NOMO-1 treated with DMSO at 0.1 percent for 48 hours (cell line): ENCODE results near the gene OR51B6.
"Not testable (repeated sequence)": the region's sequence is repeated elsewhere in the genome, so short reads cannot be mapped to it uniquely, and the experiment has no call there.

Experiments used
- DNase-seq: peaks from one replicate; lab custom pipeline; 2025; ENCODE audit not compliant: unreplicated experiment; lab: John Stamatoyannopoulos, UW

Gene OR51B6

GRCh38 chr11:5351208-5351607 lies at the start of gene OR51B6:
Gene OR51B6, plus strand, starts transcription at chr11:5351508. Its CDS starts 0 bp downstream, at chr11:5351508.
- DNase-seq = no peak

- DNase-seq = no peak
Observed at GRCh38 chr11:5301846-5302245, 49.5 kb upstream of the OR51B6 start, which contains the start of gene OR51B4. Gene OR51B4, minus strand, starts transcription at chr11:5301946. Its CDS starts 0 bp downstream, at chr11:5301946.

- no peak for DNase-seq
Observed at GRCh38 chr11:5303626-5304025, 47.7 kb upstream of the OR51B6 start.

- DNase-seq = no peak
Observed at GRCh38 chr11:5304046-5304445, 47.3 kb upstream of the OR51B6 start.

- DNase-seq = no peak
Observed at GRCh38 chr11:5307256-5308019, 43.9 kb upstream of the OR51B6 start.

- no peak for DNase-seq
Observed at GRCh38 chr11:5310423-5310822, 40.9 kb upstream of the OR51B6 start.

GRCh38 chr11:5313326-5314023 lies 37.8 kb upstream of the OR51B6 start:
- not testable (repeated sequence) for DNase-seq

- DNase-seq = no peak
Observed at GRCh38 chr11:5317292-5317691, 34.0 kb upstream of the OR51B6 start.

- DNase-seq = no peak
Observed at GRCh38 chr11:5324197-5324596, 27.1 kb upstream of the OR51B6 start, which contains the start of gene OR51B2. Gene OR51B2, minus strand, starts transcription at chr11:5324297. Its CDS starts 0 bp downstream, at chr11:5324297.

GRCh38 chr11:5335170-5335569 lies 16.1 kb upstream of the OR51B6 start:
- no peak for DNase-seq

- DNase-seq = no peak
Observed at GRCh38 chr11:5336331-5336730, 15.0 kb upstream of the OR51B6 start.

GRCh38 chr11:5337253-5337652 lies 14.1 kb upstream of the OR51B6 start:
- not testable (repeated sequence) for DNase-seq

- DNase-seq = no peak
Observed at GRCh38 chr11:5339771-5340322, 11.5 kb upstream of the OR51B6 start.

GRCh38 chr11:5343474-5344335 lies 7.6 kb upstream of the OR51B6 start, which contains the start of gene OR51B5:
Gene OR51B5, minus strand, starts transcription at chr11:5343524. Its CDS starts 0 bp downstream, at chr11:5343524.
- no peak for DNase-seq

GRCh38 chr11:5345831-5346230 lies 5.5 kb upstream of the OR51B6 start:
- no peak for DNase-seq

GRCh38 chr11:5348551-5349194 lies 2.6 kb upstream of the OR51B6 start:
- DNase-seq = no peak

GRCh38 chr11:5349550-5349949 lies 1.8 kb upstream of the OR51B6 start:
- no peak for DNase-seq

GRCh38 chr11:5356031-5356430 lies 4.7 kb downstream of the OR51B6 start:
- DNase-seq = not testable (repeated sequence)

- DNase-seq = no peak
Observed at GRCh38 chr11:5362017-5362625, 10.8 kb downstream of the OR51B6 start.

- DNase-seq = no peak
Observed at GRCh38 chr11:5363679-5364078, 12.4 kb downstream of the OR51B6 start.
